HUES48 (cell line): Measurements from ENCODE around the gene TBC1D23.
"Not testable (repeated sequence)": the region's sequence is repeated elsewhere in the genome, so short reads cannot be mapped to it uniquely, and the experiment has no call there.

Experiments
- H3K27ac ChIP-seq: one replicate; pipeline ENCODE4 v1.7.0; 2013; ENCODE audit warnings: low read depth, low read length, inconsistent platforms
- H3K27me3 ChIP-seq: 2 replicates; pipeline ENCODE4 v1.6.1; 2013; ENCODE audit warnings: mild to moderate bottlenecking, low read length; ENCODE audit not compliant: control insufficient read depth, insufficient read depth
- H3K36me3 ChIP-seq: 2 replicates; pipeline ENCODE4 v1.6.1; 2013; ENCODE audit warnings: low read length; ENCODE audit not compliant: control insufficient read depth, insufficient read depth
- H3K4me1 ChIP-seq: 2 replicates; pipeline ENCODE4 v1.6.1; 2013; ENCODE audit warnings: mild to moderate bottlenecking, low read length; ENCODE audit not compliant: control insufficient read depth, insufficient read depth
- H3K4me3 ChIP-seq: 2 replicates; pipeline ENCODE4 v1.5.1; 2013; ENCODE audit warnings: mild to moderate bottlenecking, low read depth, low read length
- H3K9ac ChIP-seq: 2 replicates; pipeline ENCODE4 v1.6.1; 2013; ENCODE audit warnings: mild to moderate bottlenecking, low read depth, low read length, moderate library complexity
- H3K9me3 ChIP-seq: 2 replicates; pipeline ENCODE4 v1.6.1; 2013; ENCODE audit warnings: low read length; ENCODE audit not compliant: control insufficient read depth, insufficient read depth

TBC1D23 gene

DNA sequence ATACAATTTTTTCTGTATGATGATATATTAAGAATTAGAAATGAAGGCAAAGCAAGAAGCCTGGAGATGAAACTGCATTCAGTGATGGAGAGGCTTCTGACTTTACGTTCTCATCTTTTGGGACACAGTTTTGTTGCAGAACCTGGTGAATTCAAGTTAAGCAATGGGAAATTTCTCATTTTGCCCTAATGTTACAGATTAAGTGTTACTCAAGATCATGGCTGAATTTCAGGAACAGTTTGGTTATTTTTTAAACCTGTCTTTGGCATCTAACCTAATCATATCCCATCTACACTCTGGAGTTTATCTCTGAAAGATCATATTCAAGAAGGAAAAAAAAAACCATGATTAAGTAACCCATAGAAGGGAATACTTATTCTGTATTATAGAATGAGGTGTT, 79.7 kb downstream of the TBC1D23 start:
- Histone ChIP-seq H3K27ac (no peak overlapping the region), H3K27me3 (no peaks in the 10 kb centered on the region), H3K4me3 (no peak overlapping the region), H3K4me1 (peaks cover 2% of the 10 kb centered on the region; the same call in 1 of the 2 replicates), H3K9ac (no peak overlapping the region), H3K9me3 (no peaks in the 10 kb centered on the region), H3K36me3 (peaks cover 28% of the 10 kb centered on the region)

DNA sequence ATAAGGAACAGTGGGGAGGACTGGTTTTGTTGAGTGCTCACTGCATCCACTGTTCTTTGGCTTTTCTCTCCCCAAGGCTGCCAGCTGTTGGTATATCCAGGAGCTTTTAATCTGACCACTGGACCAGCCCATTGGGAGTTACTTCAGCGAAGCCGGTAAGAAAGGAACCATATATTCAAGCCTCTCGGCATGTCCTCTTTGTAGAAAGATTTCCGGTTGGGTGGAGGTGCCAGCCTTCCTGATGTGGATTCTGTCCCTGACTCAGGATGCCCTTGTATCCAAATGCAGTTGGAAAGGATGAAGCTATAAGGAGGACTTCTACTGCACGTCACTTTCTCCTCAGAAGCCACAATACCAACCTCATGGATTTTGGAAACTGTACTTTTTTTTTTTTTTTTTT, 87.9 kb downstream of the TBC1D23 start:
- H3K36me3 ChIP-seq: peaks cover 52% of the 10 kb centered on the region

DNA sequence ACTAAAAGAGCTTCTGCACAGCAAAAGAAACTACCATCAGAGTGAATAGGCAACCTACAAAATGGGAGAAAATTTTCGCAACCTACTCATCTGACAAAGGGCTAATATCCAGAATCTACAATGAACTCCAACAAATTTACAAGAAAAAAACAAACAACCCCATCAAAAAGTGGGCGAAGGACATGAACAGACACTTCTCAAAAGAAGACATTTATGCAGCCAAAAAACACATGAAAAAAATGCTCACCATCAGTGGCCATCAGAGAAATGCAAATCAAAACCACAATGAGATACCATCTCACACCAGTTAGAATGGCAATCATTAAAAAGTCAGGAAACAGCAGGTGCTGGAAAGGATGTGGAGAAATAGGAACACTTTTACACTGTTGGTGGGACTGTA, 91.0 kb downstream of the TBC1D23 start:
- not testable (repeated sequence) for H3K9me3 ChIP-seq, H3K4me3 ChIP-seq, H3K9ac ChIP-seq, H3K27ac ChIP-seq, H3K4me1 ChIP-seq, H3K27me3 ChIP-seq
- H3K36me3 ChIP-seq: peaks cover 55% of the 10 kb centered on the region

More for the DNA sequence above, 87.9 kb downstream of the TBC1D23 start:
- Histone ChIP-seq H3K27me3 (no peaks in the 10 kb centered on the region), H3K9me3 (no peaks in the 10 kb centered on the region), H3K4me1 (no peaks in the 10 kb centered on the region), H3K9ac (no peak overlapping the region), H3K27ac (no peak overlapping the region), H3K4me3 (no peak overlapping the region)

DNA sequence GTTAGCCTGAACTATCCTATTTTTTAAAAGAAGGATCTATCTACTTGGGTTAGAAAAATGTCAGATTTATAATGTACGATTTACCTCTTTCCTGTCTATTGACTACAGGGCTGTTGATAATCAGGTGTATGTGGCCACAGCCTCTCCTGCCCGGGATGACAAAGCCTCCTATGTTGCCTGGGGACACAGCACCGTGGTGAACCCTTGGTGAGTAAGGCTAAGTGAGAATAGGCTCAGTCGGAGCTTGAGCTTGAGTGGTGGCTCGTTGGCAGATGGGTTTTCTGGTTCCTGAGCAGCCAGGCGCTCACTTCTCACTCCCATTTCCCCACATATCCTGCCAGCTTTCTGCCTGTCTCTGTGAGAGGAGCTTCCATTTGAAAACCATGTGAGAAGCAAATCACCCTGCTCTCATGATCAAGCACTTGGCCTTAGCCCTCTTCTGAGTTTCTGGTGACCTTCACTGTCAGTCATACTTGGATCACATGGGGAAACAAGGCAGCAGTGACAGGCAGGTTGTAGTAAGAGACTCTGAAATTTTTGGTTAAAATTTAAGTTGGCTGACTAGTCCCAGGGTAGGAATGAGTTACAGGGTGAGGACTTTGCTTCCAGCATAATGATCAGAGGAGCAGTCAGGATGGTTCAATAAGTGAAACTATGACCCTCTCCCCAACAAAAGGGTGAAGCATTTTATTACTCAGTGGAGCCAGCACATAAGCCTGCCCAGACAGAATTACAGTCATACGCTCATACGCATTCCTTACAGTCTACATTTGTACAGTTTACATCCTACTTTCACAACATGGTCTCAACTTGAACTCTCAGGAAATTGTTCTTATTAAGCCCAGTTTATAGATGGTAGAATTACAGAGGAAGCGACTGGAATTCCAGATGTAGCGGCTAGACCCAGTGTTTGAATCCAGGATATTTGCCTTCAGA, 91.8 kb downstream of the TBC1D23 start:
- Histone ChIP-seq H3K27me3 (no peaks in the 10 kb centered on the region), H3K36me3 (peaks cover 55% of the 10 kb centered on the region), H3K9ac (no peak overlapping the region), H3K4me1 (no peaks in the 10 kb centered on the region), H3K4me3 (no peak overlapping the region), H3K27ac (no peak overlapping the region), H3K9me3 (no peaks in the 10 kb centered on the region)

DNA sequence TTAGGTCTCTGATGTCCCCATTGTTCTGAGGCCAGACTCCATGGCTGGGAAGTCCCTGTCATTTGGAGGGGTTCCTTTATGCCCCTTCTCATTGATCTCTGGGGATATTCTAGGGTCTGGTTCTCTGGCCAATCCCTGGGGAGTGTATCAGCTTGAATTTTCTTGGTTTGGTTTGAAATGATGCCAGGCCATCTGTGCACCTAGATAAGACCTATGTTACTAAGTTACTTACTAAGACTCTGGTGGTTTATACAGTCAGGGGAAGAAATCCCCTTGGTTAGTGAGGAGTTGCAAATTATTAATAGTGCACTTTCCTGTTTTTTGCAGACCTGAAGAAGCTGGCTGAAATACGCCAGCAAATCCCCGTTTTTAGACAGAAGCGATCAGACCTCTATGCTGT, 94.1 kb downstream of the TBC1D23 start:
- no peaks in the 10 kb centered on the region for H3K27me3 ChIP-seq

DNA sequence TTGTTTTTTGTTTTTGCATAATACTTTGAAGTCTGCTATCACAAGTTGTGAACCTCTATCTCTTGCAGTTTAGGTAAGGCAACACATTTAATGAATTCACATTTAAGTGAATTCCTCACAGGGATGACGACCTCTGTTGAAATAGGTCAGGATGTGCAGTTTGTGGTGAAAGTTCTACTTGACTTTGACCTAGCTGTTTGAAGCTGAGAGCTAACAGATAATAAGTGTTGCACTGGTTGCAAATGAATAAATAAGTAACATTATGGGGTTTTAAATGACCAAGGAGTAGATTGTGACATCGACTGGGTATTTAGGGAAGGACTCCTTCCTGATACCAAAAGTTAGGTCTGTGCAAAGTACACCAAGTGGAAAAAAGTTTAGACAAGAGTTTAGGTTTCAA, 97.6 kb downstream of the TBC1D23 start:
- Histone ChIP-seq H3K27me3 (no peaks in the 10 kb centered on the region), H3K4me1 (no peaks in the 10 kb centered on the region), H3K9me3 (no peaks in the 10 kb centered on the region), H3K27ac (no peak overlapping the region), H3K4me3 (no peak overlapping the region), H3K9ac (no peak overlapping the region), H3K36me3 (peaks cover 38% of the 10 kb centered on the region)

More for the DNA sequence above, 94.1 kb downstream of the TBC1D23 start:
- no peaks in the 10 kb centered on the region for H3K4me1 ChIP-seq
- H3K9ac ChIP-seq: no peak overlapping the region
- H3K36me3 ChIP-seq: peaks cover 42% of the 10 kb centered on the region
- H3K4me3 ChIP-seq: no peak overlapping the region
- no peak overlapping the region for H3K27ac ChIP-seq
- H3K9me3 ChIP-seq: no peaks in the 10 kb centered on the region

DNA sequence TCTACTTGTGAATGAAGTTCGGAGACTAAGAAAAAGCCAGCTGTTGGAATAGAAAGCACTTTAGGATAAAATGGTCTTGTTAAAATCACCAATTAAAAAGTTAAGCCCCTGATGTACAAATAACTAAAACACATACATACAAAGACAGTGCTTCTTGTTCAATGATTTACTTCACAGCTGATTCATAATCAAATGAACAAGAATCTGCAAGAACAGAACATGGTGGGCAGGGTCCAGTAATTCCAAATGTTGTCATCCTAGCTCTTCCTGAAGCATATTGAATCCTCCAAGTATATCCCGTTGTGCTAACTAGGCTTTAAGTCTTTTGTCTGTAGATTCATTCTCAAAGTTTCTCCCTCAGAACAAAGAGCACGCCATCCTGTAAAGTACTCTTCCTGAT, 98.2 kb downstream of the TBC1D23 start:
- Histone ChIP-seq H3K4me1 (no peaks in the 10 kb centered on the region), H3K27me3 (no peaks in the 10 kb centered on the region), H3K9ac (no peak overlapping the region), H3K36me3 (peaks cover 39% of the 10 kb centered on the region), H3K27ac (no peak overlapping the region), H3K4me3 (no peak overlapping the region), H3K9me3 (no peaks in the 10 kb centered on the region)

DNA sequence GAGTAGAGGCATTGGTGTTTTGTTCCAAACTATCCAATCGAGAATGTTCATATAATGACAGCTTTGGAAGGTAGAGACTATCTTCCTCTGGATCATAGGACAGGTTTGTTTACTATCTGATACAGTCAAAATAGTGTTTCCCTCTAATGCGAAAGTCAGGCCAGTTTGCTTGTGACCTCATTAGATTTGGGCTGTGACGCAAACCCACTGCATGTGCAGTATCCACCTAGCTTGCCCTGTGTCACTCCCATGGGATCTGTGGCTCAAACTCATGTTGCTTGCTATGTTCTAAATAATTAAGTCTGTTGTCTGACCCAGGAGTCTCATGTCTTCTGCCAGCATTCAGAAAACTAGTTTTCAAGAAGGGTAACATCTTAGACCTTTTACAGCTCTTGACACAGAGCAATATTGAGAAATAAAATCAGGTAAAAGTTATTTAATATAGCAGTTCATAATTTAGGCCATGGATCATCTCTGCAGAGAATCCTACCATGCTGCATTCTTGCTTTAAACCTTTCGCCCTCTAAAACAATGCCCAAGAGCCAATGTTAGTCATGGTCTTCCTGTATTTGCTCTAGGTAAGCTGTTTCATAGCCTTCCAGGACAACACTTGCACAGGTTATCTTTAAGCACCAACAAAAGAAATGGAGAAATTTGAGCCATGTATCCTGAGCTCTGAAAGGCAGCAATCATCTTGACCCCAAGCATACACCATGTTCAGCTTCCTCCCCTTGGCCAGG, 100.1 kb downstream of the TBC1D23 start:
- Histone ChIP-seq H3K27ac (no peak overlapping the region), H3K9me3 (no peaks in the 10 kb centered on the region), H3K4me3 (no peak overlapping the region), H3K4me1 (no peaks in the 10 kb centered on the region), H3K27me3 (no peaks in the 10 kb centered on the region), H3K36me3 (peaks cover 43% of the 10 kb centered on the region), H3K9ac (no peak overlapping the region)

DNA sequence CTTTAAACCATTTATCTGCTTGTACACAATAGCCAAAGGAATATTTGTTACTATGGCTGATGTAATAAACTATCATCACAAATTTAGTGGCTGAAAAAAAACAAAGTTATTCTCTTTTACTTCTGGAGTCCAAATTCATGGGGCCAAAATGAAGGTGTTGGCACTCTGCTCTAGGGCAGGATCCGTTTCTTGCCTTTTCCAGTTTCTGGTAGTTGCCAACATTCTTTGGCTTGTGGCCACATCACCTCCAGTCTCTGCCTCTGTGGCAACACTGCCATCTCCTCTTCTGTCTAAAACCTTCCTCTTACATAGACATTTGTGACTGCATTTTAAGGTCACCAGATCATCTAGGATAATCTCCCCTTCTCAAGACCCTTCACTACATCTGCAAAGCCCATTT, 101.1 kb downstream of the TBC1D23 start:
- Histone ChIP-seq H3K4me1 (no peaks in the 10 kb centered on the region), H3K36me3 (peaks cover 47% of the 10 kb centered on the region), H3K27ac (no peak overlapping the region), H3K9ac (no peak overlapping the region), H3K4me3 (no peak overlapping the region), H3K27me3 (no peaks in the 10 kb centered on the region), H3K9me3 (no peaks in the 10 kb centered on the region)

DNA sequence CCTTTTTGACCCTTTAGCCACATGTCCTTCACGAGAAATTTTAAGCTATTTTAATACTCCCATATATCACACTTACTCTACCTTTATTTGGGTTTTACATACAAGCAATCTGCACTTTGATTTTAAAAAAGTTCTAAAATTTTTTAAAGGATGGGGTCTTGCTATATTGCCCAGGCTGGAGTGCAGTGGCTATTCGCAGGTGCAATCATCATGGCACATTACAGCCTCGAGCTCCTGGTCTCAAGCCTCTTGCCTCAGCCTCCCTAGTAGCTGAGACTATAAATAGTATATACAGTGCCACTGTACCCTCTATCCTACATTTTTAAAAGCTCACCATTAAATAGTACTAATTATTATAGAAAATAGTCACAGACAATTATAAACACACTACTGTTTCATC, 103.6 kb downstream of the TBC1D23 start:
- no peak overlapping the region for H3K9ac ChIP-seq
- H3K36me3 ChIP-seq: peaks cover 71% of the 10 kb centered on the region
- H3K27me3 ChIP-seq: no peaks in the 10 kb centered on the region
- no peaks in the 10 kb centered on the region for H3K4me1 ChIP-seq
- no peaks in the 10 kb centered on the region for H3K9me3 ChIP-seq
- H3K27ac ChIP-seq: no peak overlapping the region
- no peak overlapping the region for H3K4me3 ChIP-seq

DNA sequence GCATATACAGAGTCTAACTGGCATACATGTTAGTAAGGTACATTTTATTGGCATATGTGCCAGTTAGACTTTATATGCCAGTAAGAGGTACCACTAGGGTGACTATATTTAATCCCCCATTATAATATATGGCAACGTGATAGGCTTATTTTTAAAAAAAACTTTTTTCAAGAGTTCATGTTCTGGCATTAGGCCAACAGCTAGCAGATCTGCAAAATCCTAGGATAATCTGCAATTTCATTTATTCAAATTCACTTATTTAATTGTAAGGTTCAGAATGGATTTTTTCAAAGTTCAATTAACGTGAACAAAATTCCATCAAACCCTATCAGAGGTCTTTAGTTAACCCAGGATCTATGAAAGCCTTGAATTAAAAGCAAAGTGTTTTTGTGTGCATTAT, 105.6 kb downstream of the TBC1D23 start:
- Histone ChIP-seq H3K36me3 (peaks cover 88% of the 10 kb centered on the region), H3K9ac (no peak overlapping the region), H3K27ac (no peak overlapping the region), H3K4me1 (no peaks in the 10 kb centered on the region), H3K9me3 (no peaks in the 10 kb centered on the region), H3K4me3 (no peak overlapping the region), H3K27me3 (no peaks in the 10 kb centered on the region)
